ENCODE results near the gene SERPINB6.
"Not testable (repeated sequence)": the region's sequence is repeated elsewhere in the genome, so short reads cannot be mapped to it uniquely, and the experiment has no call there.

SERPINB6 gene

DNA sequence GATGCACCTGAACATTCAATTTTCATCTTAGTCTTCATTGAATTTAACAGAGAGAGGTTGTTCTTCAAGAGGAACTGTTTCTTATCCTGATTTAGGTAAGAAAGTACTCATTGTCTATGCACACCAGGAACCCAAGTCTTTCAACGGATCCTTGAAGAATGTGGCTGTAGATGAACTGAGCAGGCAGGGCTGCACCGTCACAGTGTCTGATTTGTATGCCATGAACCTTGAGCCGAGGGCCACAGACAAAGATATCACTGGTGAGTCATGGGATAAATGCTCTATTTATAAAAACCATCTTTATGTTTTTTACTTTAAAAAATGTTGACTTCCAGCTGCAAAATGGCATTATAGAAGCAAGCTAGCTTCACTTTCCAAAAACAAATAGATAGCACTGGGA is 38.6 kb upstream of the SERPINB6 start:
- TF ChIP-seq, protein P1, sequence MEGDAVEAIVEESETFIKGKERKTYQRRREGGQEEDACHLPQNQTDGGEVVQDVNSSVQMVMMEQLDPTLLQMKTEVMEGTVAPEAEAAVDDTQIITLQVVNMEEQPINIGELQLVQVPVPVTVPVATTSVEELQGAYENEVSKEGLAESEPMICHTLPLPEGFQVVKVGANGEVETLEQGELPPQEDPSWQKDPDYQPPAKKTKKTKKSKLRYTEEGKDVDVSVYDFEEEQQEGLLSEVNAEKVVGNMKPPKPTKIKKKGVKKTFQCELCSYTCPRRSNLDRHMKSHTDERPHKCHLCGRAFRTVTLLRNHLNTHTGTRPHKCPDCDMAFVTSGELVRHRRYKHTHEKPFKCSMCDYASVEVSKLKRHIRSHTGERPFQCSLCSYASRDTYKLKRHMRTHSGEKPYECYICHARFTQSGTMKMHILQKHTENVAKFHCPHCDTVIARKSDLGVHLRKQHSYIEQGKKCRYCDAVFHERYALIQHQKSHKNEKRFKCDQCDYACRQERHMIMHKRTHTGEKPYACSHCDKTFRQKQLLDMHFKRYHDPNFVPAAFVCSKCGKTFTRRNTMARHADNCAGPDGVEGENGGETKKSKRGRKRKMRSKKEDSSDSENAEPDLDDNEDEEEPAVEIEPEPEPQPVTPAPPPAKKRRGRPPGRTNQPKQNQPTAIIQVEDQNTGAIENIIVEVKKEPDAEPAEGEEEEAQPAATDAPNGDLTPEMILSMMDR (IDR thresholded peaks at IDR 0.05; ENCODE audit: control extremely low read depth, extremely low read depth, low read depth, missing control alignments) = no peak
- POLR2A ChIA-PET = no interaction called here
- CTCF ChIA-PET = interaction anchor here (1.3 to 1.4 kb wide), 2 partner anchors 13 to 36 kb away, joined by 4 to 7 read pairs; no protein-coding TSS in a partner anchor
- DNase-seq (ENCODE audit: extremely low spot score) = no peak

DNA sequence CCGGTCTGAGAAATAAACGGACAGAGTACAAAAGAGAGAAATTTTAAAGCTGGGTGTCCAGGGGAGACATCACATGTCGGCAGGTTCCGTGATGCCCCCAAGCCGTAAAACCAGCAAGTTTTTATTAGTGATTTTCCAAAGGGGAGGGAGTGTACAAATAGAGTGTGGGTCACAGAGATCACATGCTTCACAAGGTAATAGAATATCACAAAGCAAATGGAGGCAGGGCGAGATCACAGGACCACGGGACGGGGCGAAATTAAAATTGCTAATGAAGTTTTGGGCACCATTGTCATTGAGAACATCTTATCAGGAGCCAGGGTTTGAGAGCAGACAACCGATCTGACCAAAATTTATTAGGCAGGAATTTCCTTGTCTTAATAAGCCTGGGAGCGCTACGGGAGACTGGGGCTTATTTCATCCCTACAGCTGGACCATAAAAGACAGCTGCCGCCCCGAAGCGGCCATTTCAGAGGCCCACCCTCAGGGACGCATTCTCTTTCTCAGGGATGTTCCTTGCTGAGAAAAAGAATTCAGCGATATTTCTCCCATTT is 37.4 kb upstream of the SERPINB6 start:
- CTCF ChIA-PET = interaction anchor here (0.8 to 0.9 kb wide), 2 partner anchors 10 to 19 kb away, joined by 3 read pairs; no protein-coding TSS in a partner anchor
- POLR2A ChIA-PET; DNase-seq (ENCODE audit: extremely low spot score): not testable (repeated sequence)

DNA sequence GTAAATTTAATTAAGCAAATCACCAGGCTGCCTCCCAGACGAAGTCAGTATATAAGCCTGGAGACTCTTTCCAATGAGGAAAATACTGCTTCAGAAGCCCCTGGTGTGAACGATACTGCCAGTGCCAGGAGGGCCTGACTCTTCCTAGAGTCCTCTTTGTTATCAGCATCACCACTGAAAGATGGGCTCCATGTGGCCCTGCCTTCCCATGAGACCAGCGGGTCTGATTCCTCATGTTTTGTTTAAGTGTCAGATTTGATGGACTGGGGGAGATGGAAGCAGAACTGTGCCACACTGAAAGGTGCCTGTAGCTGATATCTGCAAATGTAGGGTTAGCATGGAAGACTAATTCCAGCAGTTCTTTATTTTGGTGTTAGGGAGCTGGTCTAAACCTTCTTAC is 36.2 kb upstream of the SERPINB6 start:
- no peak for DNase-seq (ENCODE audit: extremely low spot score)
- CTCF ChIA-PET = interaction anchor here (0.9 to 1.0 kb wide), 3 partner anchors 9 to 56 kb away, joined by 3 read pairs; no protein-coding TSS in a partner anchor
- POLR2A ChIA-PET = no interaction called here
- TF ChIP-seq, protein P1 (IDR thresholded peaks at IDR 0.05; ENCODE audit: control extremely low read depth, extremely low read depth, low read depth, missing control alignments) = no peak

DNA sequence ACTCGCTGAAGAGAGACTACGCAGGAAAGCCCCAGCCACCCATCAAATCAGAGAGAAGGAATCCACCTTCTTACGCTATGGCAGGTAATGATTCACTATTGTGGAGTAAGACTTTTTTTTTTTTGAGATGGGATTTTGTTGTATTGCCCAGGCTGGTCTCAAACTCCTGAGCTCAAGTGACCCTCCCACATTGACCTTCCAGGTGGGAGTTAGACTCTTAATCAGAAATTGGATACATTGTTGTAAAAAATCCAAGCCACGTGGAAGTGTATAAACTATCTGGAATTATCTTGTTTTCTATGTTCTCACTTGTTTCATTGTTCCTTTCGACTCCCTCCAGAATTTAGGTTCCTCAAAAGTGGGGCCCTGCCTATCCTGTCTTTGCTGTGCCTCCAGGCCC is 35.1 kb upstream of the SERPINB6 start:
- TF ChIP-seq, protein P1 (IDR thresholded peaks at IDR 0.05; ENCODE audit: control extremely low read depth, extremely low read depth, low read depth, missing control alignments) = no peak
- ChIA-PET POLR2A (no interaction called here), CTCF (no interaction called here)
- no peak for DNase-seq (ENCODE audit: extremely low spot score)

DNA sequence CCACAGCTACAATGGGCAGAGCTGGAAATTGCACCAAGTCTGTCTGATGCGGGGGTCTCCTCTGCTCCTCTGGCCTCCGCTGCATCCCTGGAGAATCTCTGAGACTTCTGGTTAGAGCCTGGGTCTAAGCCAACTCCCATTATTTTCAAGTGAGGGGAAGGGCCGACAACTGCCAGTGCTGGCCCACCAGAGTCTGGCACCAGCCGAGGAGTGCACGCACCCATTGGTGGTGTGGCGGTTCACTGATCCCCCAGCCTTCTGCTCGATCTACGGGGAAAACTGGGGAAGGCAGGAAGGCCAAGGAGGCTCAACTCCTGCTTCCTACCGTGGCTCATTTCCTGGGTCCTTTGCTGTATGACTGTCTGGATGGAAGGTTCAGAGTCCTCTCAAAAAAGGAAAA is 34.5 kb upstream of the SERPINB6 start:
- no peak for DNase-seq (ENCODE audit: extremely low spot score)
- ChIA-PET CTCF (no interaction called here), POLR2A (no interaction called here)
- TF ChIP-seq, protein P1 (IDR thresholded peaks at IDR 0.05; ENCODE audit: control extremely low read depth, extremely low read depth, low read depth, missing control alignments) = no peak

DNA sequence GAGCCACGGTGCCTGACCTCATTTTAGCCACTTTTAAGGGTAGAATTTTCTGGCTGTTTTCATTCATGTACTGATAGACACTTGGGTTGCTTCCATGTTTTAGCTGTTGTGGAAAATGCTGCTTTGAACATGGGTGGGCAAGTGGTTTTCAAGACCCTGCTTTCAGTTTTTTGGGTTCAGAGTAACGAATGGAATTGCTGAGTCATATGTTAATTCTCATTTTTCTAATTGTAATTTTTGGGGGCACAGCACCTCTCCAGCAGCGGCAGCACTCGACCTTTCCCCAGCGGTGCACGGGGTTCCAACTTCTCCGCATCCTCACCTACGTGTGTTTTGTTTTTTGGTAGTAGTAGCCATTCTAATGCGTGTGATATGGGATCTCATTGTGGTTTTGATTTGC is 33.7 kb upstream of the SERPINB6 start:
- ChIA-PET CTCF (no interaction called here), POLR2A (no interaction called here)
- no peak for DNase-seq (ENCODE audit: extremely low spot score)
- TF ChIP-seq, protein P1 (IDR thresholded peaks at IDR 0.05; ENCODE audit: control extremely low read depth, extremely low read depth, low read depth, missing control alignments) = no peak

DNA sequence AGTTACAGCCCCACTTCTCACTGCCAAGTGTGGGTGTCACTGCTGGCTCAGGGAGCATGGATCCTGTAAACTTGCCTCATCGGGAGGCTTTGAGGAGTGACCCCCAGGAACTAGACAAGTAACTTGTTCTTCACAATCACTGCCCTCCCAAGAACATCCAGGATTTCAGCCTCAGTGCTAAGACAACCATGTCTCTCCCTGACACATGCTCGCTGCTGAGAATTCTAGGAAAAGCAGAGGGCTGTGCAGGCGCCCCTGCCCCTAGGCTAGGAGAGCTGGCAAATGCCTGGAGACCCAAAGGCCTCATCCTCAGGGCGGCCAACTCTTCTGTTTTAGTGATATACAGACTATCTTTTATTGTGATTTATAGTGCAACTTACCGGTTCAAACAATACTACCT is 31.9 kb upstream of the SERPINB6 start:
- CTCF ChIA-PET = interaction anchor here (1.3 to 4.7 kb wide), 3 partner anchors 18 to 265 kb away, joined by 3 to 55 read pairs (median 34); no protein-coding TSS in a partner anchor
- POLR2A ChIA-PET; DNase-seq (ENCODE audit: extremely low spot score): not testable (repeated sequence)
